Measurements from ENCODE around the gene KCTD7.
"Not testable (repeated sequence)": the region's sequence is repeated elsewhere in the genome, so short reads cannot be mapped to it uniquely, and the experiment has no call there.

DNA sequence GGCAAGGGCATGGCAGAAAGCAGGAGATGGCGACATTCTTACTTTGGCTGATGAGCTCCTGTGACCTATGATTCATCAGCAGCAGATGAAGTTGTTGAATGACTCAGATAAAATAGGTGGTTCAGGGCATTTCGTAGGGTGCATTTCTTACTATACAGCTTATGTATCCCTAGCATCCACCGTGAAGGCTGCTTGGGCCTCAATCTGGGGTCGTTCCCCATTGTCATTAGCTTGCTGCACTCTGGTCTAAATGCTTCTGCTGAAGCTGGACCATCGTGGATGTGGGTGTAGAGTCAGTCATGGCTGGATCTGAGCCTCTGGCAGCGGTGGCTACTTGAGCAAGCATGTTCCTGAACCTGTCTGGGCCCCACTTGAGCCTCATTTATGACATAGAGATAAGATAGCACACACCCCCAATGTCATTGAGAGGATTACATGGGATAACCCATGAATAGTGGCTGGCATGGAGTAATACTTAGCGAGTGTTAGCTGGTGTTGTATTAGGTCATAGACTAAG, 44.5 kb downstream of the KCTD7 start:
- TF ChIP-seq, protein P1, sequence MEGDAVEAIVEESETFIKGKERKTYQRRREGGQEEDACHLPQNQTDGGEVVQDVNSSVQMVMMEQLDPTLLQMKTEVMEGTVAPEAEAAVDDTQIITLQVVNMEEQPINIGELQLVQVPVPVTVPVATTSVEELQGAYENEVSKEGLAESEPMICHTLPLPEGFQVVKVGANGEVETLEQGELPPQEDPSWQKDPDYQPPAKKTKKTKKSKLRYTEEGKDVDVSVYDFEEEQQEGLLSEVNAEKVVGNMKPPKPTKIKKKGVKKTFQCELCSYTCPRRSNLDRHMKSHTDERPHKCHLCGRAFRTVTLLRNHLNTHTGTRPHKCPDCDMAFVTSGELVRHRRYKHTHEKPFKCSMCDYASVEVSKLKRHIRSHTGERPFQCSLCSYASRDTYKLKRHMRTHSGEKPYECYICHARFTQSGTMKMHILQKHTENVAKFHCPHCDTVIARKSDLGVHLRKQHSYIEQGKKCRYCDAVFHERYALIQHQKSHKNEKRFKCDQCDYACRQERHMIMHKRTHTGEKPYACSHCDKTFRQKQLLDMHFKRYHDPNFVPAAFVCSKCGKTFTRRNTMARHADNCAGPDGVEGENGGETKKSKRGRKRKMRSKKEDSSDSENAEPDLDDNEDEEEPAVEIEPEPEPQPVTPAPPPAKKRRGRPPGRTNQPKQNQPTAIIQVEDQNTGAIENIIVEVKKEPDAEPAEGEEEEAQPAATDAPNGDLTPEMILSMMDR (optimal IDR thresholded peaks at IDR 0.05 in 1 of 3, IDR thresholded peaks at IDR 0.05 in 1 of 3, conservative IDR thresholded peaks at IDR 0.05 in 1 of 3; ENCODE audit: extremely low read depth in 1 of 3, insufficient read depth in 2 of 3, low read length in 3 of 3) = not testable (repeated sequence)
- not testable (repeated sequence) for TF ChIP-seq EZH2 (IDR thresholded peaks at IDR 0.05; ENCODE audit: low read length)
